Panc1 (cell line): Measurements from ENCODE around the gene UCN3. TPM values are rescaled to one million over a fixed set of nuclear protein-coding genes. Genes with fewer than 3 reads are reported as not detected.

ENCODE experiments used
- ATAC-seq: fragments of 200-7000 bp; cut with Tn5 transposase; 2 replicates; pipeline ENCODE4 v1.9.1; 2020; ENCODE audit warnings: mild to moderate bottlenecking, moderate library complexity
- BruUV-seq: library from RNA; stranded (reverse); fragments of 400-500 nt; replicated peaks from 2 replicates; lab custom pipeline; 2021; lab: Mats Ljungman, UMichigan
- CTCF ChIA-PET: fragments of 300-600 bp; sonication (Branson Sonifier 250); formaldehyde crosslinking; loops from one replicate; lab custom pipeline; 2022; ENCODE audit warnings: antibody characterized with exemption; lab: Charles Lee
- POLR2A ChIA-PET: fragments of 300-600 bp; sonication (Branson Sonifier 250); formaldehyde crosslinking; loops from one replicate; lab custom pipeline; 2022; ENCODE audit warnings: antibody characterized with exemption; lab: Charles Lee
- DNase-seq: peaks from one replicate; pipeline ENCODE4 v3.0.0-alpha.2; 2010; ENCODE audit warnings: low read depth, low spot score
- H3K27ac ChIP-seq: 2 replicates; pipeline ENCODE4 v1.5.1; 2011; ENCODE audit warnings: mild to moderate bottlenecking, low read length, inconsistent platforms
- H3K27me3 ChIP-seq: fragments of 200-500 bp; sonication (Bioruptor generic); 2 replicates; pipeline ENCODE4 v1.6.0; 2014; ENCODE audit warnings: low read length, inconsistent platforms; ENCODE audit not compliant: control insufficient read depth, insufficient read depth
- H3K36me3 ChIP-seq: fragments of 200-500 bp; sonication (Bioruptor generic); 2 replicates; pipeline ENCODE4 v1.5.1; 2014; ENCODE audit warnings: inconsistent platforms, mild to moderate bottlenecking, low read length, moderate library complexity; ENCODE audit not compliant: control insufficient read depth, insufficient read depth
- H3K4me1 ChIP-seq: 2 replicates; pipeline ENCODE4 v1.5.1; 2011; ENCODE audit warnings: inconsistent platforms, mild to moderate bottlenecking, low read length, moderate library complexity; ENCODE audit not compliant: control insufficient read depth, insufficient read depth
- H3K4me3 ChIP-seq, 2 experiments: 2 replicates each; pipeline ENCODE4 v1.5.1; 2011 to 2012; ENCODE audit warnings: low read depth in 2 of 2, low read length in 2 of 2, mild to moderate bottlenecking in 2 of 2, inconsistent platforms in 1 of 2, moderate library complexity in 1 of 2
- H3K9me3 ChIP-seq: fragments of 200-500 bp; sonication (Bioruptor generic); 2 replicates; pipeline ENCODE4 v1.5.1; 2014; ENCODE audit warnings: low read depth, mild to moderate bottlenecking, inconsistent platforms, low read length, moderate library complexity; ENCODE audit not compliant: control insufficient read depth, insufficient read depth
- CTCF ChIP-seq: fragments of 450-650 bp; IDR thresholded peaks from 2 replicates; pipeline ENCODE4 v1.5.1; 2017; ENCODE audit warnings: mild to moderate bottlenecking
- POLR2AphosphoS5 ChIP-seq: IDR thresholded peaks from 2 replicates; pipeline ENCODE4 v1.6.1; 2012; ENCODE audit warnings: mild to moderate bottlenecking, low read depth, low read length, moderate library complexity
- REST ChIP-seq, 2 experiments: IDR thresholded peaks; 2 replicates each; pipeline ENCODE4 v1.6.1; 2011 to 2012; ENCODE audit warnings: low read depth in 2 of 2, control low read depth in 1 of 2, low read length in 1 of 2, mild to moderate bottlenecking in 1 of 2, moderate library complexity in 1 of 2; ENCODE audit not compliant: insufficient read depth in 1 of 2
- SIN3A ChIP-seq: IDR thresholded peaks from 2 replicates; pipeline ENCODE4 v1.6.1; 2012; ENCODE audit warnings: low read depth, mild to moderate bottlenecking, low read length, moderate library complexity, borderline replicate concordance; ENCODE audit not compliant: insufficient read depth
- TCF7L2 ChIP-seq: IDR thresholded peaks from 2 replicates; pipeline ENCODE4 v1.6.1; 2011; ENCODE audit warnings: mild to moderate bottlenecking, low read depth, low read length, inconsistent platforms
- in situ Hi-C: cut with HindIII; loops from 2 replicates; pipeline ENCODE4 v1.10.0; 2016; ENCODE audit warnings: low sequenced_read_pairs, low pct_unique_long_range_greater_than_20kb
- intact Hi-C: fragments of 100-400 bp; cut with micrococcal nuclease; formaldehyde crosslinking; loops from one replicate; pipeline ENCODE4 v1.10.0; 2022; ENCODE audit not compliant: unreplicated experiment
- total RNA-seq: library from RNA; stranded (reverse); gene quantifications from one replicate; pipeline ENCODE4 v1.2.1, GENCODE V29; 2021; ENCODE audit not compliant: unreplicated experiment

Gene UCN3
- total RNA-seq, 1 experiment from 2014 or later: not detected

- POLR2A ChIA-PET: no interaction called here
- in situ Hi-C loops: no loop called here
- no peak for ATAC-seq
- Histone ChIP-seq H3K4me1 (no peaks in the 10 kb centered on the region), H3K27me3 (no peaks in the 10 kb centered on the region; the same call in 1 of the 2 replicates), H3K27ac (no peak overlapping the region), H3K36me3 (no peaks in the 10 kb centered on the region), H3K4me3 (no peak overlapping the region), H3K9me3 (no peaks in the 10 kb centered on the region)
- TF ChIP-seq REST (IDR thresholded peaks at IDR 0.05; ENCODE audit: insufficient read depth in 1 of 2, low read depth in 2 of 2, low read length in 1 of 2): no peak
- TF ChIP-seq CTCF: no peak
- no peak for TF ChIP-seq POLR2AphosphoS5
- intact Hi-C loops: no loop called here
- no TSS peak for BruUV-seq
- no peak for DNase-seq
- CTCF ChIA-PET: no interaction called here
Observed at GRCh38 chr10:5338010-5338409, 26.8 kb upstream of the UCN3 start.

- intact Hi-C loops (no loop called here), in situ Hi-C loops (no loop called here)
- Histone ChIP-seq H3K27ac (no peak overlapping the region), H3K36me3 (no peaks in the 10 kb centered on the region), H3K4me3 (no peak overlapping the region), H3K9me3 (no peaks in the 10 kb centered on the region), H3K27me3 (no peaks in the 10 kb centered on the region; the same call in 1 of the 2 replicates), H3K4me1 (no peaks in the 10 kb centered on the region)
- no peak for DNase-seq
- no TSS peak for BruUV-seq
- ATAC-seq: no peak
- TF ChIP-seq POLR2AphosphoS5 (no peak), REST (IDR thresholded peaks at IDR 0.05; ENCODE audit: insufficient read depth in 1 of 2, low read depth in 2 of 2, low read length in 1 of 2) (no peak), SIN3A (no peak), CTCF (no peak), TCF7L2 (no peak)
- ChIA-PET POLR2A (no interaction called here), CTCF (no interaction called here)
Observed at GRCh38 chr10:5343092-5343491, 21.7 kb upstream of the UCN3 start.
